Keratinocyte (primary cell): Measurements from ENCODE around the gene ZBTB7A. TPM values are rescaled to one million over a fixed set of nuclear protein-coding genes. Genes with fewer than 3 reads are reported as not detected.

Source experiments
- DNase-seq: peaks from one replicate; pipeline ENCODE4 v3.0.0-alpha.2; 2011; ENCODE audit warnings: low read depth, missing footprints, low spot score
- FAIRE-seq: peaks from 2 replicates; lab custom pipeline; 2011; peaks lifted over from hg19 to GRCh38; lab: Jason Lieb, UNC
- H2AFZ ChIP-seq: 2 replicates; pipeline ENCODE4 v1.6.0; 2012; ENCODE audit warnings: low read length, control low read depth, inconsistent platforms; ENCODE audit not compliant: control insufficient read depth
- H3K27ac ChIP-seq: 2 replicates; pipeline ENCODE4 v1.5.1; 2011; ENCODE audit warnings: low read length; ENCODE audit not compliant: control insufficient read depth, insufficient read depth
- H3K27me3 ChIP-seq: 3 replicates; pipeline ENCODE4 v1.6.0; 2011; ENCODE audit warnings: low read length; ENCODE audit not compliant: control insufficient read depth, insufficient read depth; ENCODE audit errors: extremely low read depth
- H3K36me3 ChIP-seq, 2 experiments: 2 replicates in 1 of 2; 3 replicates in 1 of 2; pipeline ENCODE4 v1.5.1; 2011; ENCODE audit warnings: low read length in 2 of 2, mild to moderate bottlenecking in 1 of 2; ENCODE audit not compliant: control insufficient read depth in 2 of 2, insufficient read depth in 2 of 2; ENCODE audit errors: extremely low read depth in 1 of 2
- H3K4me1 ChIP-seq: 3 replicates; pipeline ENCODE4 v1.5.1; 2011; ENCODE audit warnings: low read length; ENCODE audit not compliant: control insufficient read depth, insufficient read depth; ENCODE audit errors: extremely low read depth
- H3K4me2 ChIP-seq: 3 replicates; pipeline ENCODE4 v1.6.0; 2011; ENCODE audit warnings: low read depth, low read length; ENCODE audit not compliant: control insufficient read depth, insufficient read depth; ENCODE audit errors: extremely low read depth
- H3K4me3 ChIP-seq, 3 experiments: fragments of 200-600 bp in 1 of 3; sonication (generic) in 1 of 3; 2 replicates in 2 of 3; 3 replicates in 1 of 3; pipeline ENCODE4 v1.5.1; 2011 to 2016; ENCODE audit warnings: low read length in 3 of 3, mild to moderate bottlenecking in 3 of 3, control low read depth in 2 of 3, inconsistent platforms in 1 of 3, low read depth in 1 of 3, mixed read lengths in 1 of 3, mixed run types in 1 of 3, moderate library complexity in 1 of 3; ENCODE audit not compliant: control insufficient read depth in 2 of 3, insufficient read depth in 2 of 3; ENCODE audit errors: extremely low read depth in 1 of 3
- H3K79me2 ChIP-seq: 2 replicates; pipeline ENCODE4 v1.6.0; 2012; ENCODE audit warnings: low read length; ENCODE audit not compliant: control insufficient read depth, insufficient read depth
- H3K9ac ChIP-seq: 3 replicates; pipeline ENCODE4 v1.6.0; 2011; ENCODE audit warnings: low read length; ENCODE audit not compliant: control insufficient read depth, insufficient read depth; ENCODE audit errors: extremely low read depth
- H3K9me1 ChIP-seq: 3 replicates; pipeline ENCODE4 v1.6.0; 2011; ENCODE audit warnings: low read length; ENCODE audit not compliant: control insufficient read depth, insufficient read depth; ENCODE audit errors: extremely low read depth
- H3K9me3 ChIP-seq: 2 replicates; pipeline ENCODE4 v1.5.1; 2012; ENCODE audit warnings: low read depth, low read length; ENCODE audit not compliant: control insufficient read depth
- H4K20me1 ChIP-seq: 3 replicates; pipeline ENCODE4 v1.6.0; 2011; ENCODE audit warnings: low read length; ENCODE audit not compliant: control insufficient read depth, insufficient read depth; ENCODE audit errors: extremely low read depth
- CTCF ChIP-seq, 3 experiments: IDR thresholded peaks in 1 of 3; conservative IDR thresholded peaks in 1 of 3; optimal IDR thresholded peaks in 1 of 3; 2 replicates in 2 of 3; 3 replicates in 1 of 3; pipeline versions ENCODE3 to v1.5.1; 2011; ENCODE audit warnings: low read length in 3 of 3, mild to moderate bottlenecking in 3 of 3, moderate library complexity in 2 of 3, control low read depth in 1 of 3, inconsistent platforms in 1 of 3; ENCODE audit not compliant: insufficient read depth in 2 of 3; ENCODE audit errors: extremely low read depth in 1 of 3
- EZH2 ChIP-seq: IDR thresholded peaks from one replicate; pipeline ENCODE4 v1.6.1; 2012; ENCODE audit warnings: inconsistent platforms, mild to moderate bottlenecking, low read length, moderate library complexity
- dilution Hi-C: fragments of 300-500 bp; cut with MboI; formaldehyde crosslinking; loops from one replicate; pipeline ENCODE4 v1.7.0; 2020; ENCODE audit warnings: low sequenced_read_pairs; ENCODE audit not compliant: extremely low pct_ligation_motif_present
- polyA plus RNA-seq, 5 experiments: library from polyadenylated mRNA; depleted of rRNA in 3 of 5; stranded (reverse) in 3 of 5; stranded (forward) in 1 of 5; unstranded in 1 of 5; fragments of >200 nt; gene quantifications; 1 replicate in 1 of 5; 2 replicates in 3 of 5; 3 replicates in 1 of 5; pipeline versions ENCODE4 v1.2.1 to v1.2.3, GENCODE V29; 2011 to 2012; ENCODE audit warnings: missing spikeins in 2 of 5, low read depth in 1 of 5, low replicate concordance in 1 of 5

The ZBTB7A gene
- polyA plus RNA-seq, 1 donor (not counting 4 experiments of a cell fraction or from before 2014, with no cell fraction given): 3.7 TPM

GRCh38 chr19:4113398-4114088 lies 46.8 kb upstream of the ZBTB7A start:
- no peaks in the 10 kb centered on the region for H3K4me1 ChIP-seq
- no peak overlapping the region for H3K27ac ChIP-seq
- no peak for DNase-seq
- dilution Hi-C loops: no loop called here
- no peaks in the 10 kb centered on the region for H3K9me1 ChIP-seq
- no peaks in the 10 kb centered on the region for H3K9me3 ChIP-seq
- H3K9ac ChIP-seq: no peak overlapping the region
- no peaks in the 10 kb centered on the region for H3K27me3 ChIP-seq
- H3K4me3 ChIP-seq: no peak overlapping the region
- no peak for TF ChIP-seq EZH2
- no peak for TF ChIP-seq CTCF (optimal IDR thresholded peaks at IDR 0.05 in 1 of 3, IDR thresholded peaks at IDR 0.05 in 1 of 3, conservative IDR thresholded peaks at IDR 0.05 in 1 of 3; ENCODE audit: extremely low read depth in 1 of 3, insufficient read depth in 2 of 3, low read length in 3 of 3)
- H3K4me2 ChIP-seq: no peak overlapping the region
- H3K36me3 ChIP-seq: peaks cover 26 to 51% of the 10 kb centered on the region in 2 experiments
- FAIRE-seq: no peak
- H2AFZ ChIP-seq: no peak overlapping the region
- H3K79me2 ChIP-seq: peaks cover 16% of the 10 kb centered on the region
- no peaks in the 10 kb centered on the region for H4K20me1 ChIP-seq

- FAIRE-seq (no peak), DNase-seq (no peak)
- no peak overlapping the region for H3K27ac ChIP-seq
- no peaks in the 10 kb centered on the region for H3K9me3 ChIP-seq
- peaks cover 26 to 52% of the 10 kb centered on the region in 2 experiments for H3K36me3 ChIP-seq
- H3K4me3 ChIP-seq: no peak overlapping the region
- peaks cover 11% of the 10 kb centered on the region for H3K79me2 ChIP-seq
- no peak overlapping the region for H3K9ac ChIP-seq
- H4K20me1 ChIP-seq: no peaks in the 10 kb centered on the region
- TF ChIP-seq EZH2 (no peak), CTCF (optimal IDR thresholded peaks at IDR 0.05 in 1 of 3, IDR thresholded peaks at IDR 0.05 in 1 of 3, conservative IDR thresholded peaks at IDR 0.05 in 1 of 3; ENCODE audit: extremely low read depth in 1 of 3, insufficient read depth in 2 of 3, low read length in 3 of 3) (no peak)
- no peak overlapping the region for H3K4me2 ChIP-seq
- no peaks in the 10 kb centered on the region for H3K9me1 ChIP-seq
- dilution Hi-C loops: no loop called here
- no peaks in the 10 kb centered on the region for H3K4me1 ChIP-seq
- no peak overlapping the region for H2AFZ ChIP-seq
- no peaks in the 10 kb centered on the region for H3K27me3 ChIP-seq
Observed at GRCh38 chr19:4112367-4112766, 45.7 kb upstream of the ZBTB7A start.
